GF-D8 (cell line): Measurements from ENCODE around the gene TM4SF20.
A peak's percentile ranks its signal among the peaks of the same experiment; 100 is the strongest.
"Not testable (repeated sequence)": the region's sequence is repeated elsewhere in the genome, so short reads cannot be mapped to it uniquely, and the experiment has no call there.

Experiments used
- DNase-seq: peaks from one replicate; lab custom pipeline; 2025; lab: John Stamatoyannopoulos, UW

Gene TM4SF20

DNA sequence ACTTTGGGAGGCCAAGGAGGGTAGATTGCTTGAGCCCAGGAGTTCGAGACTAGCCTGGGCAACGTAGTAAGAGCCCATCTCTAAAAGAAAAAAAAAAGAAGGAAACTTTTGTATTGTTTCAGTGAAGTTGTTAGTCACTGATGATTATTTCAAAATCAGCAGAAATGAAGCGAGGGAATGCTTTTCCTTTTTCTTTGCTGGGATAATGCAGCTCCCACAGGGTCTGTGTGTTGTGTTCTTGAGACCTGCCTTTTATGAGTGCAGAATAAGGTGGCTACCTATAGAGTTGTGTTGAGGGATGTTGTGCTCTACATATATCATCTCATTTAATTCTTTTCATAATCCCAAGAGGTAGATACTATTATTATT lies 11.7 kb downstream of the TM4SF20 start:
- DNase-seq, result no peak

DNA sequence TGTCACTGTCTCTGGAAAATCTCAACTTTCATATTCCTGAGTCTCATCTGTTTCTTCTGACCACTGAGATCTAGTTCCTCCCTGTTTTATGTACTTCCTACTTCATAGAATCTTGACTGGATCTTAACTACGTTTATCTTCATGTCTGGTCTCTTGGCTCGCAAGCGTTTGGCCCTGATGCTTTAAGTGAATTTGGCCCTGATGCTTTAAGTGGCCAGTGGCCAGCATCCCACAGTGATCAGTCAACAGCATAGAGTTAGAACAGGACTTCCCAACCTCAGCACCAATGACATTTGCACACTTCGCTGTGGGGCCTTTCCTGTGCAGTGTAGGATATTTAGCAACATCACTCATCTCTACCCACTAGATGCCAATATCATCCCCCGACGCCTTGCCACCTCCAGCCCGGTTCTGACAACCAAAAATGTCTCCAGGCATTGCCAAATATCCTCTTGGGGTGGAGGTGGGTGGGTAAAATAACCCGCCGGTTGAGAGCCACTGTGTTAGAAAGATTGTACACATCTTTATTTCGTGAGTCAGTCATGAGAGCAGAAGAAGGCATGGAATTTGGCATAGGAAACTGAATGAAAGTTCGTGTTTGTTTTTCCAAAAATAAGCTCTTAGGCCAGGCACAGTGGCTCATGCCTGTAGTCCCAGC lies 12.2 kb downstream of the TM4SF20 start:
- DNase-seq, result no peak

DNA sequence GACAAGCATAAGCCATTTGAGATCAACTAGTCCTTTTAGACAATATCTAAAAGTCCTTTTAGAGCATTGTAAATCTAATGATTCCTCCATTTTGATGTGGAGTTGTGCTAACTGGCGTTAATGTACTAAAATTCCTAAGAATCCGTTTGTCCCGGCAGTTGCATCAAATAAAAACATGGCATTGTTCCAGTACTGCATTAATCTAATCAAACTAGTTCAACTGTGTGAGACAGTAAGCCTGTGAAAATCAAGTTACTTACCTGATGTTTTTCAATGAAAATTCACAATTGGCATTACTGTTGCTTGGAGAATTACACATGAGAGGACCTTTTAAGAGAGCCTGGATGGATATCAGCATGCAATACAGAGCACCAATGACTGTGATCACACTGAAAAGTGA lies 13.3 kb downstream of the TM4SF20 start:
- no peak for DNase-seq

DNA sequence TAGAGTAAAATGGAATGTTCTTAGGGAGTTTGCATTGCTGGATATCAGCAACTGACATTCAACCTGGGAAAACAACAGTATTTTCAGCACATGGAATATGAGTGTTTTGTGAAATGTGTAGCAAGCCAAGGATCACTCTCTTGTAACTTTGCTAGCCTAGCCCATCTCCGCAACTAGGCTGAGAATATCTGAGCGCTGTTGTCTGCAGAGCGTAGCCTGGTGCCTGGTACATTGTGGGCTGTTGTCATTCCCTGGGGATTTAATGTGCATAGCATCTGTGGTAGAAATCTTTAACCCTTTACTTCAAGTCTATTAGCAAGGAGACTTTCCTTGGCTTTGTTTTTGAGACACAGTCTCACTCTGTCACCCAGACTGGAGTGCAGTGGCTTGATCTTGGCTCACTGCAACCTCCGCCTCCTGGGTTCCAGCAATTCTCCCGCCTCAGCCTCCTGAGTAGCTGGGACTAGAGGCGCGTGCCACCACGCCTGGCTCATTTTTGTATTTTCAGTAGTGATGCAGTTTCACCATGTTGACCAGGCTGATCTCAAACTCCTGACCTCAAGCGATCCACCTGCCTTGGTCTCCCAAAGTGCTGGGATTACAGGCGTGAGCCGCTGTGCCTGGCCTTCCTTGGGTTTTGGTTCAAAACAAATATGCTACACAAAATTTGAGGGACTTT lies 14.4 kb downstream of the TM4SF20 start:
- not testable (repeated sequence) for DNase-seq

DNA sequence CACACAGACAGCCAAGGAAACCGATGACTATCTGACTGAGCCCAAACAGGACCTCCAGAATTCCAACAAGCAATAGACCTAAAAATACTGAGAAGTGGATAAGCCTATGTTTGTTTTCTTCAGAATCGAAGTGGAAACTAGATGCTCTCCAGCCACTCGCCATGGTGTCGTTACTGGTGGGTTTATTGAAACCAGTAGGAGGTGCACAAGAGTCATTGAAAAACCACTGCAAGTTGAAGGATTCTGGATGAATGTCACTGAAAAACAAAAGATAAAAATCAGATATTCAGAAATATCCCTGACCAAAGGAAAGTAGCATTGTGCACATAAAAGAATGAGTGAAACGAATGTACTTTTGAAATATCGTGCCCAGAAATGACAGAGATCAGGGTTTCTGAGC lies 15.3 kb downstream of the TM4SF20 start:
- no peak for DNase-seq

DNA sequence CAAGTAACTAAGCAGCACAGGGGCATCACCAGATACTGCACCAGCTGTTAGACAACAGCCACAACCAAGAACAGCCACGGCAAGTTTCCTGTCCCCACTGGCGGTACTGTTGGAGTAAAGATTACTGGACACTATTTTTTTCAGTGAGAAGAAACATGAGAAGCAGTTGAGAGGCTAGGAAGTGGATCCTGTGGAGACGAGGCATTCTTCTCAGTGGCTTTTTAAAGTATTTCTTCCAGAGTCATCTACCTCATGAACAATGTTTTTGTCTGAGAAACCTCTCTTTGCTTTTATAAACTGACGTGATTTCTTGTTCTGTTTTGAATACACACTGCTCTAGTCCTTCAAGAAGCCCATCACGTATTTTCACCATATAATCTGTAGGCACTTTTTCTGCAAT lies 18.8 kb downstream of the TM4SF20 start:
- no peak for DNase-seq

DNA sequence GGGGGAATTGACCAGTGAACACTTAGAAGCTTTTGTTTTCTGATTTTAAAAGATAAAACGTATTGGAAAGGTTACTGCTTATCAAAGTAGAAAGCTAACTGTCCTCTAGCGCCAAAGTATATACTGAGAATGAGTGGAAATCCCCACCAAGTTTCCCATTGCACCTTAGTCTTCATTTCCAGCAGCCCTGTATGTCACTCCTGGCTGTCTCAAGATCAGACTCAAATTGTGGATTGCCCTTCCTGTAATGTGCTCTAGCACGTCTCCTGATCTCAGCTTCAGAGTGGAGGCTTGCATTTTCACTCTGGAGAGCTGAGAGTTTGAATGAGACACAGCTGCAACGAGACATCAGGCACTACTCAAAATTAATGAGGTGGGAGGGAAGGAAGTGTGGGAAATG lies 27.5 kb downstream of the TM4SF20 start:
- no peak for DNase-seq

DNA sequence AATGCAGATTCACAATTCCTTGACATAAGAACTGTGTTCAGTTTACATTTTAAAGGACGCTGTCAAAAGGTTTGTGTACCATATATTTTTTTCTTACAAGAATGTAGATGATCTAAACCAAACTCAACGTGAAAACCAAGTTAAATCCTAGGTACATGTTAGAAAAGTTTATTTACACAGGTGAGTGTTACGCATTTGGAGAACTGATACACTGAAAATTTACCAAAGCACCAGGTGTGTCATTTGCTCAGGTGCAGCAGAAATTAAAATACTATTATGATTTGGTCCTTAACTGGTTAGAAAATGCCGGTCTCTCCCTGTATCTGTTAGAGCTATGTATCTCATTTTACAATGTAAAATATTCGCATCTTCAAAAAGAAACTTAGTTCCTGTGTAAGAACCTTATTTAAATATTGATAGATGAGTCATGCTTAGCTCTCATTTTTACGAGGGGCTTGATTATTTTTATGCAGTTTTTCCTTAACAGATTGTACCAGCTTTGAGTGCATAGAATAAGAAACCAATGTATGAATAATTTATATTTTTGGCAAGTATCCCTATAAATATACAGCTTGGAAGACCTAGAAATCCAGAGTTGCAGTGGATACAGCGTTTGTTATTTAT lies 29.0 kb downstream of the TM4SF20 start:
- DNase-seq, result no peak

DNA sequence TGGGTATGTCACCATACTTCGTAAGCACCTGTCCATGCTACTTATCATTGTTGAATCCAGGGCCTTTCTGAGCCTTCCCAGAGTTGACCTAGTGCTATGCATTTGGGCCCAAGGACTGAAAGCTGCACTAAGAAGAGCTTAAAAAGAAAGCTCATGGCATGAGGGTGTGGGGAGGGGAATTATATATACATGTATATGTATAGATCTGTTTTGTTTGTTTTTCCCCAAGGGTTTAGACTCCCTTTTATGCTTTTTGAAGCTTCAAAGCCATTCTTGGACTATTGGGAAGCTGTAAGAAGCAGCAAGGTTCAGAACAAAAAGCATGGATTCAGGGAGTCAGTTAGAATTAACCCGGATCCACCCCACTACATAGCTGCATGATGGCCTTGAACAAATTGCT lies 30.8 kb downstream of the TM4SF20 start:
- no peak for DNase-seq

DNA sequence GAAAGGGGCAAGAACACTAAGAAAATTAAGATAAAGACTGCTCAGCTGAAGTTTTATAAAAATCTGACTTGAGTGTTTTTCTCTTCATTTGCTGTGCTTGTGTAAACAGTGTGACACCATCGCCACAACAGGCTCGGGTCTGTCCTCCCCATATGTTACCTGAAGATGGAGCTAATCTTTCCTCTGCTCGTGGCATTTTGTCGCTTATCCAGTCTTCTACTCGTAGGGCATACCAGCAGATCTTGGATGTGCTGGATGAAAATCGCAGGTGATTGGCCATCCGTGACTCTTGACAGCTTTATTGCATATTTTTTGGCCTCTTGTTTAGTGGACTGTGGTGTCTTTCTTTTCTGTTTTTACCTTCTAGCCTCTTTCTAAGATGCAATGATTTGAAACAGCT lies 32.0 kb downstream of the TM4SF20 start:
- no peak for DNase-seq

DNA sequence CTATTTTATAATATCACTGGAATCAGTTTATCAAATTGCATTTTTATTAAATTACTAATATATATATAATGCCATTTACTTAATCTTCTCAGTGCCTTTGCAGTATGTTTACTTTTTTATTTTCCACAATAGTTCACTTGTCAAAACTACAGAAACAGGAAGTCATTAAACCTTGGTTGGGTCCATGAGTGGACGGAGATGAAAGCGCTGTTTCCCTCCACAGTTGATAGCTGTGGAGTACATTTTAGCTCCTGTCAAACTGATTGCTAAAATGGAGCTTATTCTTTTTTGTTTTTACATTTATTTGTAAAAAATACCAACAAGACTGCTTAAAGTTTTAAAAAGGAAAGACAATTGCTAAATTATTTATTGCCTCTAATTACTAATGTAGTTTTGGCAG lies 34.9 kb downstream of the TM4SF20 start:
- no peak for DNase-seq

DNA sequence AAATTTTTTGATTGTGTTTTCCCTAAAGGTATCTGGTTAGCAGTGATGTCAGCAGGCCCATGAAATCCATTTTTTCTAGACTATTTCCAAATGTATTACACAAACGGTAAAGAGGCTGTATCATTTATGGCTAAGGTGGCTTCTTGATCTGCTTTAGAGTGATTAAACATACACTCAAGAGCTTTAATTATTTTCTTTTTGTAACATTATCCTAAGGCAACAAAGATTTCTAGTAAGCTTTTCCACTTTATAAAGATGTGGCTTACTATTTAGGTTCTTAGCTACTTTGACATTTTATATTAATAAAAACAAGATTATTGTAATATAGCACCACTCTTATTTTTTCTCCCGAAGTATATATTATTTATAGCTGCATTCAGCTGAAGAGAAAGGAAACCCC lies 37.6 kb downstream of the TM4SF20 start:
- no peak for DNase-seq

DNA sequence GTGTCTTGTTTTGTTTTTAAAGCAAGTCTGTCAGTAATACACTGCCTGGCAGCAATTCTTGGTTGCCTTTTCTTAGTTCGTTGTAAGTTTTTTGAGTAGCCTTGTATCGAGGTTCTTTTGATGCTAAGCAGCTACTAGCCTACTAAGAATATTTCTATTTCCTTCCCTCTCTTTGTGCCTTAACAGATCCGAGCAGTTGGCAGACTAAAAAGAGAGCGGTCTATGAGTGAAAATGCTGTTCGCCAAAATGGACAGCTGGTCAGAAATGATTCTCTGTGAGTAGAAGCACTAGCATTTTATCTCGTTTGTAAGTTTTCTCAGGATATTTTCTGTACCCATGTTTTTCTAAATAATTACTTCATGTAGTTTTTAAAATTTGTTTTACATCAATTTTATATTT lies 39.0 kb downstream of the TM4SF20 start:
- DNase-seq, result no peak

DNA sequence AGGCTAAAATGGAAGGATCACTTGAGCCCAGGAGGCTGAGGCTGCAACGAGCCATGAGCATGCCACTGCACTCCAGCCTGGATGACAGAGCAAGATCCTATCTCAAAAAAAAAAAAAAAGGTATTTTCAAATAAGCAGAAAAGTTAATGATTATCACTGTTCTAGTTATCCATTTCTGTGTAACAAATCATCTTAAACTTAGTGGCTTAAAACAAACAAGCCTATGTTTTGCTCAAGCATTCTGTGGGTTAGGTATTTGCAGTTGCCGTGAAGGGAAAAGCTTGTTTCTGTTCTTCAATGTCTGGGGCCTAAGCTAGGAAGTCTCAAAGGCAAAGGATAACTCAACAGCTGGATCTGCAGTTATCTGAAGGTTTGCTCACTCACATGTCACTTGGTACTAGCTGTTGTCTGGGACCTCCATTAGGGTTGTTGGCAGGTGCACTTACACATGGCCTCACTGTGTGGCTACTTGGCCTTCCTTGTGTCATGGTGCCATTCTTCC lies 40.0 kb downstream of the TM4SF20 start:
- DNase-seq, result no peak

DNA sequence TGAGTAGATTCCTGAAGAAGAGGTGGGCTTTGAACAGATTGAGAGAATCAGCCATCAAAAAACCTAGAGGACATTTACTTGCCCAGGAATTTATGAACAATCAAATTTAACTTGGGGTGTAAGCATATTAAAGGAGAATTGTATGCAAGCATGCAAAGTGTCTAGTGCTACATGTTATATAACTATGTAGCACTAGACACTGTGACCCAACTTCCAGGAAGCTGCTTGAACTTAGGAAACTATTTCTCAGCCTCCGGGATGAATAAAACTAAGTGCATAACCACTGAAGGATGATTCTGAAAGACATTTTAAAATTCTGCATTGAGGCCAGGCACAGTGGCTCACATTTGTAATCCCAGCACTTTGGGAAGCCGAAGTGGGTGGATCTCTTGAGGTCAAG lies 41.7 kb downstream of the TM4SF20 start:
- no peak for DNase-seq

DNA sequence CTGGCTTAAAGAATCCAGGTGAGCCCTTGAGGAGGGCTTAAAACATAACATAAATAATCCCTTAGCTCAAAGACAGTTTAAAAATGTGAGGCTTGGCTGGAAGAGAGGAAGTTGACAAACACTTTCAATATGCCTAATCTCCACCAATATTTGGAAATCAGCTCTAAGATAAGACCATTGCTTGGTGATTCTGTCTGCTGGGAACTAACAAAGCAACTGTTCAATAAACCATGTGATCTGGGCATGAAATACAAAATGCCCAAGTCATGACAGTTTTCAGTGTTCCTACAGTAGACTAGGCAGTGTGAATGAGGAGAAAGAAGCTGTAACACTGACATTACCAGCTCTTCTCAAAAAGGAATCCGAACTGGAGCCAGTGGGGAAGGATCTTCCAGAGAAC lies 43.4 kb downstream of the TM4SF20 start:
- peak; percentile 29 for DNase-seq

DNA sequence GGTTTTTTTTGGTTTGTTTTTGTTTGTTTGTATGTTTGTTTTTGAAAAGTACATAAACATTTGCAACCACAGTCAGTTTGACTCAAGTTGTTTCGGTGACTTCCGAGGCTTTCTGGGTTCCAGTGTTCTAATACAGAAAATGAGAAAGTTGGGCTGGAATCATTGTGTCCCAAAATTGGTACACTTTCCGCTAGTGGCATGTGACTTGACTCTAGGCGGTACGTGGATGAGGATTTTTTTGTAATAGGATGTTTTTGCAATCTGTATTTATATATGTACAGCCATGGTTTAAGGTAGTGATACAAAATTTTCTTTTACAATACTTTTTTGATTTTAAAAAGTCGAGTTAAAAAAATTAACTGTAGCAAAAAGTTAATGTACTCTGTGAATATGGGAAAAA lies 52.3 kb downstream of the TM4SF20 start:
- DNase-seq, result no peak

DNA sequence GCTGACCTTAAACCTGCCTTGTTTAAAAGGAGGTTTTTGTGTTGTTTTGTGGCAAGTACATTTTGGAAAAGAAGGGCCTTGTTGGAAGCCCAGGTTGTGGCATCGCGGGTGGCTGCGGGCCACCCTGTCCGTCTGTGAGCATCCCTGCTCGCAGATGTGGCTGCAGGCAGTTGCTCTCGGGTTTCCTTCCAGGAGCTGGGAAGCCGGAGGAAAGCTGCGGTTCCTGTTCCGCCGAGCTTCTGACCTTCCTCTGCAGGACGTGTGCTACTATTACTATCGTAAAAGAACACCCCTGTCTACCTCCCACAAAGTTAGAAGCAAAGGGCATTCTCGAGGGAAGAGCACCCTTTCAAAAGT lies 53.3 kb downstream of the TM4SF20 start:
- DNase-seq, result peak; percentile 22

DNA sequence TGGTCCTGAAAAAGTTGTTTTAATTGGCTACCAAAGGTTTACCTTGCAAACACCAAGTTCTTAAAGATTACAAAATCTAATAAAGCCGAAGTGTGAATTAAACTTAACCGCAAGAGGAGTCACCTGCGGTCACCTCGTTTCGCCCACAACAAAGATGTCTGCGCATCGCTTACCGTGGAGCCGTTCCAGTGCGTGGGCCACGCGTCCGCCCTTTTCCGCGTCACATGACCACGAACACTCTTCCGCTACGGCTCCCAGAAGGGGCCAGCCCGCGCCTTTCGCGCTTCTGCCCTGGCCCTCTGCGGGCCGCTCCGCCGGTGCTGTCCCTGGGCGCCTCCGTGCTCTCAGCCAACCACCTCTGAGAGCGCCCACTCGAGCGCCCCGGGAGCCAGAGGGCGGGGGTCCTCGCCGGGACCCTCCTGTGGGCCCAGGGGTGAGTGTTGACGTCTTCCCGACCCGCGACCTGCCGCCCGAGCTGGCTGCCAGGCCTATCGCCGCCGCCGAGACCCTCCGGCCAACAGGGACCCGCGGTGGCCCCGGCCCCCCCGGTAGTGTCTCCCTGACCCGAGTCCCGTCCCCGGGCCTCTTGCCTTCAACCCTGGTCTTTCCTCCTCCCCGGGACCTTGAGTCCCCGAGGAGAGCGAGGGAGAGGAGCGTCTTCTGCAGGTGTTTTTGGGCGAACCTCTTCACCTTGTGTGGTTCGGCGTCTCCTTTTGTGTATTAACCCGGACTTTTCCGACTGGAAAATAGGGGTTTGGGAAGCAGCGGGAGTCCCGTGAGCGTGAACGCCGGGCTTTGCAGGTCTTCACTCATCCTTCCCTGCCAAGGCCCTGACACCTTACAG lies 53.9 kb downstream of the TM4SF20 start, which contains the start of gene MFF:
TSS of gene MFF (plus strand) at position 257 of the 844 bp plus-strand sequence. CDS start 5,415 bp downstream, outside the sequence.
- peak; percentile 80 for DNase-seq

DNA sequence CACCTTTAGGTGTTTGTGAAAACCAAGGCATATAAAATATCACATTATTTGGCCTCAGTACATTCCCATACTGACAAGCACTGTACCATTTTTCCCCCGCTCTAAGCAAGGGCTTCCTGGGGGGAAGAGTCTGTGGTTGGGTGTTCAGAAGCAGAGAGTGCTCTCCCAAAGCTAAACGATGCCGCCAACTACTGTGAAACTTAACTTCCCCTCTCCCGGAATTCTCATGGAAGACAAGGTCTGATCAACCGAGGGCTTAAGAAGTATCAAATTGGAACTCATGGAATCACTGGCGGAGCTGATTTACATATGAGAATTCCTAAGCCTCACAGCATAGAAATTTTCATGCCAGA lies 54.5 kb downstream of the TM4SF20 start:
- DNase-seq, result no peak

DNA sequence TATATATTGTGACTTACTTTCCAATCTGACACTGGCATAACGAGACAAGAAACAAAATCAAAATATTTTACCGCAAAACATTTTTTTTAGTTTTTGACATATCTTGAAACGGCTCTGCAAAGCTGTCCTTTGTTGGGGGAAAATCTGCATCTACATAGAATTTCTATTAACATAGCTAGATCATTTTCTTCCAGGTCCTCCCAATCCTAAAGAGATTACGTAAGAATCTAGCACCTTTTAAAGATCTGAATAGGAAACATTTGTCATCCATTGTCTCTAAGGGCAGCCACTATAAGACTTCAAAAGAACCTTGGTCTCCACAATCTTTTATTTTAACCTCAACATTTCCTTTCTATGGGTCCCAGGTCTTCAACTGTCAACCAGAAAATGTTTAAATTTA lies 55.3 kb downstream of the TM4SF20 start:
- DNase-seq, result no peak

DNA sequence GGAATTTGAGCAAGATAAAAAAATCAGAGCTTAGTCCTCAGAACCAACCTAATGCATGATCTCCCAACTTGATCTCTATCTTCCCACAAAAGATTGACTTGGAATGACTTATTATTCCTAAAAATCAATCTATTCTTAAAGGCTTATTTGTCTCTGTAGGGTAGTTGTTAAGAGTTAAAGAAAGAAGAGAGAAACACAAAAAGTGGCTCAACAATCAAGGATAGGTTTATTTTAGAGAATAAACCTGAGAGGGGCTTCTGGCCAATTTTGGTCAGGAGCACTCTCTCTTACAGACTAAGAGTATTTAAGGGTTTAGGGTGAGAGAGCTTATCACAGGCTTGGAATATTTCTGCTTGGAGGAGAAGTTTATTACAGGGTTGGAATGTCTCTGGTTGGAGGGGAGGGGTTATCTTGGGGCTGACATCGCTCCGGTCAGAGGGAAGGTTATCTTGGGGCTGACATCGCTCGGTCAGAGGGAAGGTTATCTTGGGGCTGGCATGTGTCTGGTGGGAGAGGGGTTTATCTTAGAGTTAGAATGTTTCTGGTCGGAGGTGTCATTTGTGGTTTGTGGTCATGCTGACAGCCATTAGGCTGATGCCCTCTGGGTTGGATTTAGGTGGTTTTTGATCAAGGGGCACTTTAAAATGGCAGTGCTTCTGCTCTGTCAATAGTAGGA lies 56.4 kb downstream of the TM4SF20 start:
- DNase-seq, result peak; percentile 51
